Activated CD8-positive, alpha-beta T cell treated with anti-CD3 and anti-CD28 coated beads for 36 hours (primary cell): ENCODE data around the gene RYR1. TPM values are rescaled to one million over a fixed set of nuclear protein-coding genes. Genes with fewer than 3 reads are reported as not detected.

Experiments used
- ATAC-seq: fragments of 200-7000 bp; cut with Tn5 transposase; one replicate; pipeline ENCODE4 v1.10.0; 2021; ENCODE audit warnings: mild to moderate bottlenecking, moderate library complexity
- CTCF ChIA-PET: fragments of 350-600 bp; sonication (Branson Sonifier 250); formaldehyde crosslinking; loops from one replicate; lab custom pipeline; 2021; ENCODE audit warnings: antibody characterized with exemption; lab: Charles Lee
- POLR2A ChIA-PET: fragments of 350-600 bp; sonication (Branson Sonifier 250); formaldehyde crosslinking; loops from one replicate; lab custom pipeline; 2021; ENCODE audit warnings: antibody characterized with exemption; lab: Charles Lee
- DNase-seq: peaks from one replicate; pipeline ENCODE4 v3.0.0-alpha.2; 2020
- H3K27ac Mint-ChIP-seq: one replicate; pipeline ENCODE4 v1.8.0; 2021; ENCODE audit warnings: mild to moderate bottlenecking, mixed read lengths
- H3K27me3 Mint-ChIP-seq: one replicate; pipeline ENCODE4 v1.8.0; 2021; ENCODE audit warnings: mixed read lengths
- H3K36me3 Mint-ChIP-seq: one replicate; pipeline ENCODE4 v1.8.0; 2021; ENCODE audit warnings: low read depth, mixed read lengths
- H3K4me1 Mint-ChIP-seq: one replicate; pipeline ENCODE4 v1.8.0; 2021; ENCODE audit warnings: low read depth, mixed read lengths
- H3K4me3 Mint-ChIP-seq: one replicate; pipeline ENCODE4 v1.8.0; 2021; ENCODE audit warnings: mild to moderate bottlenecking, moderate library complexity, mixed read lengths
- H3K9me3 Mint-ChIP-seq: one replicate; pipeline ENCODE4 v1.8.0; 2021; ENCODE audit warnings: mixed read lengths
- CTCF ChIP-seq: fragments of 200-600 bp; IDR thresholded peaks from one replicate; pipeline ENCODE4 v1.8.0; 2022; ENCODE audit warnings: antibody characterized with exemption, mild to moderate bottlenecking
- intact Hi-C: fragments of 100-400 bp; cut with micrococcal nuclease; formaldehyde crosslinking; loops from one replicate; pipeline ENCODE4 v1.10.0; 2022
- total RNA-seq, 2 experiments: library from RNA; stranded (reverse); gene quantifications; one replicate each; pipeline ENCODE4 v1.2.3, GENCODE V29; 2021

Gene RYR1
- total RNA-seq, 2 experiments from 2014 or later: 0.63 to 1.2 TPM

GRCh38 chr19:38458991-38459390, 25.5 kb downstream of the RYR1 start:
- intact Hi-C loops: no loop called here
- CTCF ChIA-PET: no interaction called here
- Mint-ChIP-seq H3K4me1 (no peaks in the 10 kb centered on the region), H3K4me3 (no peak overlapping the region), H3K27ac (no peak overlapping the region), H3K36me3 (no peaks in the 10 kb centered on the region), H3K27me3 (peaks cover 7% of the 10 kb centered on the region), H3K9me3 (no peaks in the 10 kb centered on the region)
- ATAC-seq (no peak), DNase-seq (no peak)
- TF ChIP-seq CTCF: no peak
- POLR2A ChIA-PET: no interaction called here

- Mint-ChIP-seq H3K4me3 (no peak overlapping the region), H3K27me3 (peaks cover 9% of the 10 kb centered on the region), H3K36me3 (no peaks in the 10 kb centered on the region), H3K4me1 (no peaks in the 10 kb centered on the region), H3K27ac (no peak overlapping the region), H3K9me3 (no peaks in the 10 kb centered on the region)
- no peak for DNase-seq
- POLR2A ChIA-PET: no interaction called here
- ATAC-seq: no peak
- intact Hi-C loops: no loop called here
- TF ChIP-seq CTCF: no peak
- CTCF ChIA-PET: no interaction called here
Measured at GRCh38 chr19:38463365-38463764, 29.9 kb downstream of the RYR1 start.

GRCh38 chr19:38464421-38465082, 31.1 kb downstream of the RYR1 start:
- no peaks in the 10 kb centered on the region for H3K4me1 Mint-ChIP-seq
- no peak overlapping the region for H3K4me3 Mint-ChIP-seq
- intact Hi-C loops: no loop called here
- no peak overlapping the region for H3K27ac Mint-ChIP-seq
- ChIA-PET POLR2A (no interaction called here), CTCF (no interaction called here)
- no peaks in the 10 kb centered on the region for H3K36me3 Mint-ChIP-seq
- H3K9me3 Mint-ChIP-seq: no peaks in the 10 kb centered on the region
- TF ChIP-seq CTCF: no peak
- no peak for DNase-seq
- peaks cover 12% of the 10 kb centered on the region for H3K27me3 Mint-ChIP-seq
- no peak for ATAC-seq

- H3K27me3 Mint-ChIP-seq: peaks cover 14% of the 10 kb centered on the region
- DNase-seq (no peak), ATAC-seq (no peak)
- CTCF ChIA-PET: no interaction called here
- no peaks in the 10 kb centered on the region for H3K36me3 Mint-ChIP-seq
- H3K9me3 Mint-ChIP-seq: no peaks in the 10 kb centered on the region
- POLR2A ChIA-PET: no interaction called here
- no peaks in the 10 kb centered on the region for H3K4me1 Mint-ChIP-seq
- H3K4me3 Mint-ChIP-seq: no peak overlapping the region
- no peak overlapping the region for H3K27ac Mint-ChIP-seq
- no peak for TF ChIP-seq CTCF
- intact Hi-C loops: no loop called here
Measured at GRCh38 chr19:38466050-38466449, 32.6 kb downstream of the RYR1 start.

- Mint-ChIP-seq H3K4me3 (no peak overlapping the region), H3K27ac (no peak overlapping the region), H3K9me3 (no peaks in the 10 kb centered on the region), H3K36me3 (no peaks in the 10 kb centered on the region), H3K4me1 (no peaks in the 10 kb centered on the region), H3K27me3 (peaks cover 8% of the 10 kb centered on the region)
- ATAC-seq (no peak), DNase-seq (no peak)
- ChIA-PET CTCF (interaction anchor here (1.5 kb wide), 1 partner anchor 233 kb away, joined by 3 read pairs; no protein-coding TSS in a partner anchor), POLR2A (no interaction called here)
- intact Hi-C loops: no loop called here
- TF ChIP-seq CTCF: no peak
Measured at GRCh38 chr19:38467541-38468525, 34.3 kb downstream of the RYR1 start.
